Memory B cell (primary cell): ENCODE results near the gene ARSG.

Experiments used
- ATAC-seq: fragments of 150-1000 bp; cut with Tn5 transposase; 2 replicates; pipeline ENCODE4 v1.10.0; 2021; ENCODE audit warnings: low read depth, mild to moderate bottlenecking, moderate library complexity
- DNase-seq, 2 donors: peaks; one replicate each; pipeline ENCODE4 v3.0.0; 2022; ENCODE audit warnings: low spot score in 2 of 2
- H3K27ac Mint-ChIP-seq: one replicate; pipeline ENCODE4 v1.8.0; 2022; ENCODE audit warnings: mild to moderate bottlenecking, moderate library complexity, mixed read lengths
- H3K27me3 Mint-ChIP-seq: one replicate; pipeline ENCODE4 v1.8.0; 2022; ENCODE audit warnings: mixed read lengths
- H3K36me3 Mint-ChIP-seq: one replicate; pipeline ENCODE4 v1.8.0; 2022; ENCODE audit warnings: mild to moderate bottlenecking, mixed read lengths
- H3K4me1 Mint-ChIP-seq: one replicate; pipeline ENCODE4 v1.8.0; 2022; ENCODE audit warnings: mixed read lengths
- H3K4me3 Mint-ChIP-seq: one replicate; pipeline ENCODE4 v1.8.0; 2022; ENCODE audit warnings: mild to moderate bottlenecking, moderate library complexity, mixed read lengths
- H3K9me3 Mint-ChIP-seq: one replicate; pipeline ENCODE4 v1.8.0; 2022; ENCODE audit warnings: mixed read lengths

Gene ARSG

DNA sequence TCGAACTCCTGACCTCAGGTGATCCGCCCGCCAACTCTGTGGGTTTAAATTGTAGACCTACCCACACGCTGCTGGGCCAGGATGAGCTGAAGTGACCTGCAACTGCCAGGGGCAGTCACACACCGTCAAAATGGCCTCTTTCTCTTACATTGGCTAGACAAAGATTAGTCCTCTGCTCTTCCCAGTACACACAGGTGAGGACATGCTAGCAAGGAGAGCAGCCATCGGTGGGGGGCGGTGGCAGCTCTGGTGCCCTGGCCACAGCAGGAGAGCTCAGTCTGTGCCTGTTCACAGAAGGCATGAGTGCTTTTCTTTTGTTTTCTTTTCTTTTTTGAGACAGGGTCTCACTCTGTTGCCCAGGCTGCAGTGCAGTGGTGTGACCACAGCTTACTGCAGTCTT lies 136.3 kb downstream of the ARSG start:
- H3K36me3 Mint-ChIP-seq, result peaks cover 1% of the 10 kb centered on the region
- ATAC-seq, result no peak
- H3K4me1 Mint-ChIP-seq, result peaks cover 8% of the 10 kb centered on the region
- no peak overlapping the region for H3K27ac Mint-ChIP-seq
- no peaks in the 10 kb centered on the region for H3K9me3 Mint-ChIP-seq
- no peak overlapping the region for H3K4me3 Mint-ChIP-seq
- no peaks in the 10 kb centered on the region for H3K27me3 Mint-ChIP-seq
- DNase-seq, result no peak

- Mint-ChIP-seq H3K9me3 (no peaks in the 10 kb centered on the region), H3K27ac (no peak overlapping the region), H3K4me3 (no peak overlapping the region), H3K36me3 (peaks cover 1% of the 10 kb centered on the region), H3K27me3 (no peaks in the 10 kb centered on the region), H3K4me1 (peaks cover 8% of the 10 kb centered on the region)
- DNase-seq (no peak), ATAC-seq (no peak)
Observed at GRCh38 chr17:68428498-68429172, 137.3 kb downstream of the ARSG start.

DNA sequence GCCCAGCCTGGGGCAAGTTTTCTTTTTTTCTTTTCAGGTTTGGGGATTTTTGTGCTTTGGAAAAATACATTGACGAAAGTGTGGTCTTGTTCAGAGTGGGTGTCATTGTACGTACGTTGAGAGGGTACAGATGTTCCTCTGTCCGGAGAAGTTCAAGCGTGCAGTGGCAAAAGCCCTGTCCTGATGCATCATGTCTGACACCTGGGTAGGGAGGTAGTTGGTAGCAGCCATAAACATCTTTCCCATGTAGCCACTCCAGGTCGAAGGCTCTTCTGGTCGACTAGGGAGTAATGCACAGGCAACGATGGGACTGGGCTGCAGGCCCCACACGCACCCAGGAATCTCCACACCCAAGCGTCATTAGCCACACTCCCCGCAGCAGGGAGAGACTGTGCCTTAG lies 138.6 kb downstream of the ARSG start:
- Mint-ChIP-seq H3K4me3 (no peak overlapping the region), H3K9me3 (no peaks in the 10 kb centered on the region)
- no peak for ATAC-seq

DNA sequence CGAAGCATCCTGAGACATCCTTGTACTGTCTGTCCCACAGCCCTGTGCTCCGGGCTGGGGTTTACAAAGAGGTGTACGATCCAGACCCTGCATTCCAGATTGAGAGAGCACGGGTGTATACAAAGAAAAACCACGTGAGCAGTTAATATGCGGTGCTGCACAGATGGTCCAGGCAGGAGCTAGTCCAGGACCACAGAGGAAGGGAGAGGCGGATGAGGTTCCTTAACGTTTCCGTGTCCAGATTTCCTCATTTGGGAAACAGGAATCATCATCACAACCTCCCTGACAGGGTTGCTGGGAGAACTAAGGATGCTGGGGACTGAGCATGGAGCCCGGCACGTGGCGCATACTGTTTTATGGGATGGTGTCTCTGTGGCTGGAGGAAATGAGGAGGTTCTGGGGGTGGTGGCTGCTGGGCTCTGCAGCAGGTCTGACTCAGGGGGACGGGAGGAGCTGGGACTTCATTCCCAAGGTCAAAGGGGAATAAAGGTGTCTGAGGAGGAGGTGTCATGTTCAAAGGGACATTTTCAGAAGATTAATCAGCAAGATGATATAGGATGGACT lies 139.8 kb downstream of the ARSG start:
- Mint-ChIP-seq H3K4me3 (no peak overlapping the region), H3K4me1 (peaks cover 8% of the 10 kb centered on the region), H3K27ac (no peak overlapping the region), H3K27me3 (no peaks in the 10 kb centered on the region), H3K9me3 (no peaks in the 10 kb centered on the region), H3K36me3 (peaks cover 1% of the 10 kb centered on the region)
- DNase-seq (no peak), ATAC-seq (no peak)

More for the DNA sequence above, 138.6 kb downstream of the ARSG start:
- DNase-seq, result no peak
- no peaks in the 10 kb centered on the region for H3K27me3 Mint-ChIP-seq
- H3K27ac Mint-ChIP-seq, result no peak overlapping the region
- peaks cover 8% of the 10 kb centered on the region for H3K4me1 Mint-ChIP-seq
- H3K36me3 Mint-ChIP-seq, result peaks cover 1% of the 10 kb centered on the region

DNA sequence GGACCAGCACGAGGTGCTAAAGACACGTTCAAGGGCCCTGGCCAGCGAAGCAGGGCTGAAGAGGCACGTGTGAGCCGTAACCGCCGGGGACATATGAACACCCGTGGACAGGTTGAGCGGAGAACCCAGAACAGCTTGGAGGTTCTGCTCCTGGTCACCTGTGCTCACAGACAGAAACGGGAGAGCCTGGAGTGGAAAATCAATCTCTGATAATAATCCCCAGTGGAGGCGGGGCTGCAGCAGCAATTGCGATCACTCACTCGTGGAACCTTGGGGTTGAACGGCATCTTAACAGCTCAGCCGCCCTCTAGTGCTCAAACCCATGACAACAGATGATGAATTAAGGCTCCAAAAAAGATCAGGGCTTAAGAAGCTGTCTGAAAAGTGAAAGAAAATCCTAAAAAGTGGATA lies 140.4 kb downstream of the ARSG start:
- H3K36me3 Mint-ChIP-seq, result peaks cover 1% of the 10 kb centered on the region
- peaks cover 10% of the 10 kb centered on the region for H3K4me1 Mint-ChIP-seq
- no peaks in the 10 kb centered on the region for H3K9me3 Mint-ChIP-seq
- no peak overlapping the region for H3K4me3 Mint-ChIP-seq
- no peak overlapping the region for H3K27ac Mint-ChIP-seq
- no peaks in the 10 kb centered on the region for H3K27me3 Mint-ChIP-seq
- peak in 1 of 2 donors; percentile 33 for DNase-seq
- peak; percentile 65 for ATAC-seq

GRCh38 chr17:68432086-68432864 lies 141.0 kb downstream of the ARSG start:
- Mint-ChIP-seq H3K27me3 (no peaks in the 10 kb centered on the region), H3K27ac (no peak overlapping the region), H3K4me3 (no peak overlapping the region), H3K4me1 (peaks cover 13% of the 10 kb centered on the region), H3K36me3 (peaks cover 1% of the 10 kb centered on the region), H3K9me3 (no peaks in the 10 kb centered on the region)
- no peak for ATAC-seq
- no peak for DNase-seq

DNA sequence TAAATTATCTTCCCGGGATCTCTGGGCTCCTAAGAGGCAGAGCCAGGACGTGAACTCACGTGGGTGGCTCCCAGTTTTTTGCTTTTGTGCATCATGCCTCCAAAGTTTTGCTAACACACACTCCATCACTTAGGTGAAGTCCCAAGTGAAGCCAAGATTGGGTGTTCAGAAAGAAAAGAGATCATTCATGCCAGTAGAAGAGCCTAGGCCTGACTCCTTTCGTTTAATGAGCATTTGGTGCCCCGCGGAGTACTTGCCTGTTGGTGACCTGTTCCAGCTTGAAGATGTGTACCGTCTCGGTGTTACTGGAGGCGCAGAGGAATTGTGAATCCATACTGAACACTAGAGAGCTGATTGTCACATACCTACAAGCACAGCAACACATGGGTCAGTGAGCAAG lies 141.9 kb downstream of the ARSG start:
- Mint-ChIP-seq H3K36me3 (peaks cover 1% of the 10 kb centered on the region), H3K27ac (no peak overlapping the region), H3K4me3 (no peak overlapping the region), H3K4me1 (peaks cover 22% of the 10 kb centered on the region), H3K27me3 (no peaks in the 10 kb centered on the region), H3K9me3 (no peaks in the 10 kb centered on the region)
- DNase-seq (no peak), ATAC-seq (no peak)

- Mint-ChIP-seq H3K27ac (no peak overlapping the region), H3K36me3 (peaks cover 1% of the 10 kb centered on the region), H3K4me3 (no peak overlapping the region), H3K9me3 (no peaks in the 10 kb centered on the region), H3K4me1 (peaks cover 26% of the 10 kb centered on the region), H3K27me3 (no peaks in the 10 kb centered on the region)
- DNase-seq (no peak), ATAC-seq (no peak)
Observed at GRCh38 chr17:68433911-68434508, 142.7 kb downstream of the ARSG start.

GRCh38 chr17:68435361-68435760 lies 144.1 kb downstream of the ARSG start:
- DNase-seq, result no peak
- H3K9me3 Mint-ChIP-seq, result no peaks in the 10 kb centered on the region
- H3K4me1 Mint-ChIP-seq, result peaks cover 33% of the 10 kb centered on the region

DNA sequence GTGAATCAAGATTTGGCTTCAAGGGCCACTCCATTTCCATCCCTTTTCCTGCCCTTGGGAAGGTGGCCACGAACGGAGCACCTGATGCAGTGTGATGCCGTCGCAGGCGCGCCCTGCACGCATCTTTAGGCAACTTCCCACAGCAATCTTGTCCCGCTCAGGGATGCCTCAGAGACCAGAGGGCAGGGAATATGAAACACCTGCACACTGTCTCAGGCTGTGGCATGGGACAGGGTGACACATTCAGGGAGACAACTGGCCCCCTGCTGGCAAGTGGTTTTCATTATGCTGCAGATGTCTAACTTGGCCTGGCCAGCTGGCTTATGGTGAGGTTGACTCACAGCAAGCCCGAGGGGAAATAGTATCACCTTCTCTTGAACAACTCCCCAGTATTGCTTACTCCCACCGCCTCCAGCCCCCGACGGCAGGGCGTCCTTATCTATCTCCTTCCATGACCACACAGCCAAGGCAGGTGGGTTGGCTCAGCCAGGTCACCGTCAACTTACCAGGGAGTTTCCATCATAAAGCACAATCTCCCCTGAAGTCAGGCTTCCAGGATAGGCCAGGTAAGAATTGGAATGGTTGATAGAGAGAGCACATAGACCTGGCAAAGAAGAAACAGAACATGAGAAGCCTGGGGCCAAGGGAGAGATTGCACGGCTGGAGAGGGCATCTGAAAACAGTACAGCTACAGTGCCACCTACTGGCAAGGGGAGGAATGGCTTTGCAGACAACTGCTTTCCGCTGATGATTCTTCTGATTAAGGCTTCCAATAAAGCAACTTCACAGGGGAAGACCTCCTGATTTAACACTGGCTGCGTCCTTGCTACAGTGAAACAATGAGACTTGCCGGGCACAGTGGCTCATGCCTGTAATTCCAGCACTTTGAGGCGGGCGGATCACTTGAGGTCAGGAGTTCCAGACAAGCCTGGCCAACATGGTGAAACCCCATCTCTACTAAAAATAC lies 144.9 kb downstream of the ARSG start:
- no peaks in the 10 kb centered on the region for H3K27me3 Mint-ChIP-seq
- H3K4me3 Mint-ChIP-seq, result peak overlapping the region; percentile 0
- H3K9me3 Mint-ChIP-seq, result no peaks in the 10 kb centered on the region
- peaks cover 40% of the 10 kb centered on the region for H3K4me1 Mint-ChIP-seq
- DNase-seq (peak; percentile 84), ATAC-seq (peak; percentile 75)
- H3K27ac Mint-ChIP-seq, result no peak overlapping the region
- no peaks in the 10 kb centered on the region for H3K36me3 Mint-ChIP-seq

More at GRCh38 chr17:68435361-68435760, 144.1 kb downstream of the ARSG start:
- Mint-ChIP-seq H3K36me3 (no peaks in the 10 kb centered on the region), H3K27ac (no peak overlapping the region), H3K27me3 (no peaks in the 10 kb centered on the region), H3K4me3 (no peak overlapping the region)
- no peak for ATAC-seq

GRCh38 chr17:68437979-68438822 lies 146.9 kb downstream of the ARSG start:
- ATAC-seq (peak; percentile 43), DNase-seq (no peak)
- no peaks in the 10 kb centered on the region for H3K27me3 Mint-ChIP-seq
- peak overlapping the region; percentile 90 for H3K27ac Mint-ChIP-seq
- peak overlapping the region; percentile 44 for H3K4me3 Mint-ChIP-seq
- H3K9me3 Mint-ChIP-seq, result no peaks in the 10 kb centered on the region
- no peaks in the 10 kb centered on the region for H3K36me3 Mint-ChIP-seq
- H3K4me1 Mint-ChIP-seq, result peaks cover 33% of the 10 kb centered on the region

DNA sequence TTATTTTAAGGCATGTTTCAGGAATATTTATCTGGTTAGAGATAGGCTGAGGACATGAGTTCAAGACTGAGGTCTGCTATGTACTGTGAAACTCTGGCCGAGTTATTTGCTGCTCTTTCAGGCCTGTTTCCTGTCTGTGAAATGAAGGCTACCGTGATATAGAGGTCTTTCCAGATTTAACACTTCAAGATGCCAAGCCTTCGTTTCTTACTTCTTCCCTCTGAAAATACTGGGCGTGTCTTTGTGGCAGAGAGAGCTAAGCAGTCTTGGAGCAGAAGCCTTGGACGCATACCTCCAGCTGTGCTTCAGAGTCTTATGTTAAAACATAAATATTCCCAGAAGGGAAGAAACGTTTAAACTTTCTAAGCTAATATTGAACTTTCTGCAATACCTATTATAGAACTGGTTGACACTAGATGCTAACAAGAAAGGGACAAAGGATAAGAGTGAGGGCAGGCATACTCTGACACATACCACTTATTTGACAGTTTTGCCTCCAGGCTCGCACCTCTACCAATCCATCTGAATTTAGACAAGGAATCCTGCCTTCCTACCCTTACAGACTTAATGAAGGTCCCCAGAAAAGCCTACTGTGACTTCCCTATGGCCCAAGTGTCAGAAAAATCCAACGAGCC lies 148.5 kb downstream of the ARSG start:
- DNase-seq, result no peak
- no peak for ATAC-seq
- no peak overlapping the region for H3K4me3 Mint-ChIP-seq
- H3K27ac Mint-ChIP-seq, result peak overlapping the region; percentile 45
- H3K9me3 Mint-ChIP-seq, result no peaks in the 10 kb centered on the region
- H3K36me3 Mint-ChIP-seq, result no peaks in the 10 kb centered on the region
- peaks cover 33% of the 10 kb centered on the region for H3K4me1 Mint-ChIP-seq
- no peaks in the 10 kb centered on the region for H3K27me3 Mint-ChIP-seq
